Breast epithelium (tissue), 3 donors: ENCODE data around the gene C2orf49.

Experiments
- CTCF ChIP-seq, 3 donors: fragments of 450-650 bp; IDR thresholded peaks; one replicate each; pipeline ENCODE4 v1.5.1; 2016 to 2017; ENCODE audit warnings: antibody characterized with exemption in 3 of 3, mild to moderate bottlenecking in 3 of 3, moderate library complexity in 3 of 3
- POLR2A ChIP-seq: fragments of 450-650 bp; IDR thresholded peaks from one replicate; pipeline ENCODE4 v1.6.1; 2016; ENCODE audit warnings: antibody characterized with exemption, mild to moderate bottlenecking, moderate library complexity

GRCh38 chr2:105320651-105321215, 16.6 kb upstream of the C2orf49 start:
- TF ChIP-seq CTCF (IDR thresholded peaks at IDR 0.05): no peak
- TF ChIP-seq POLR2A: no peak
